Nucleus accumbens (tissue), 56 donors: ENCODE results near the gene KCNJ13.

ENCODE experiments used
- DNase-seq, 56 donors: peaks; one replicate each; lab custom pipeline; 2025; lab: John Stamatoyannopoulos, UW

Gene KCNJ13

GRCh38 chr2:232776435-232776834, at the start of gene KCNJ13:
Gene KCNJ13, minus strand, starts transcription at chr2:232776565. Its CDS starts 5,203 bp downstream, at chr2:232771362.
- DNase-seq = no peak

DNA sequence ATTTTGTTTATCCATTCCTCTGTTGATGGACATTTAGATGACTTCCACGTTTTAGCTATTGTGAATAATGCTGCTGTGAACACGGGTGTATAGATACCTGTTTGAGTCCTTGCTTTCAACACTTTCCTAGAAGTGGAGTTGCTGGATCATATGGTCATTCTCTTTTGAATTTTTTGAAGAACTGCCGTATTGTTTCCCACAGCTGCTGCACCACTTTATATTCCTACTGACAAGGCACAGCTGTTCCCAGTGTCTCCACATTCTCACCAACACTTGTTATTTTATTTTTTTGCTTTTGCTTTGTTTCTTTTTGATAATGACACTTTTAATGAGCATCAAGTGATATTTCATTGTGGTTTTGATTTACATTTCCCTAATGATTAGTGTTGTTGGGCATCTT, 41.4 kb upstream of the KCNJ13 start:
- no peak for DNase-seq

GRCh38 chr2:232816657-232817056, 40.3 kb upstream of the KCNJ13 start:
- DNase-seq = no peak

- DNase-seq = no peak
These were observed 39.2 kb upstream of the KCNJ13 start for GRCh38 chr2:232815569-232815968.

DNA sequence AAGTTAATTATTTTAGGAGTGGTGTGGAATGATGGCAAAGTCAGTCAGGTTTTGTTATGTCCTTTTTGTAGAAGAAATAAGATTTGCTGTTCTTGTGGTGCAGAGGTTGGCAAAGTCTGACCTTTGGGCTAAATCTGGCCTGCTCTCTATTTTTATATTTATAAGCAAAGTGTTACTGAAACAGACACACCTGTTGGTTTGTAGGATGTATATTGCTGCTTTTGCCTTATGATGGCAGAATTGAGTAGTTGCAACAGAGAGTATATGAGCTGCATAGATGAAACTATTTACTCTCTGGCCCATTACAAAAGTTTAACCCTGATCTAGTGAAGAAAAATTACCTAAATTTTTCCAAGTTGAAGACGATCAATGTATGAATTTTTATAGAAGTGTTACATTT, 34.1 kb upstream of the KCNJ13 start:
- no peak for DNase-seq

- no peak for DNase-seq
These were observed 33.2 kb upstream of the KCNJ13 start for GRCh38 chr2:232809349-232810124.

GRCh38 chr2:232802091-232802490, 25.7 kb upstream of the KCNJ13 start:
- DNase-seq = no peak

DNA sequence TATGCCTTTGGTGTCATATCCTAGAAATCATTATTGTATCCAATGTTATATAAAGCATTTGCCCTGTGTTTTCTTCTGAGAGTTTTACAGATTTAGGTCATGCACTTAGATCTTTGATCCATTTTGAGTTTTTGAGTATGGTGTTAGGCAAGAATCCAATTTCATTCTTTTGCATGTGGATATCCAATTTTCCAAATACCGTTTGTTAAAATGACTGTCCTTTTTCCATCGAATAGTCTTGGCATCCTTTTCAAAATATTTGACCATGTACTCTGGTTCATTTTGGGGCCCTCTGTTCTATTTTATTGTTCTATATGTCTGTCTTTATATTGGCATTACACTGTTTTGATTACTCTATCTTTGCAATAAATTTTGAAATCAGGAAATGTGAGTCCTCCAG, 23.8 kb upstream of the KCNJ13 start:
- DNase-seq = no peak

- DNase-seq = no peak
These were observed 21.8 kb upstream of the KCNJ13 start for GRCh38 chr2:232798187-232798586.

GRCh38 chr2:232795920-232796319, 19.6 kb upstream of the KCNJ13 start:
- no peak for DNase-seq

GRCh38 chr2:232794981-232795380, 18.6 kb upstream of the KCNJ13 start:
- DNase-seq = no peak

DNA sequence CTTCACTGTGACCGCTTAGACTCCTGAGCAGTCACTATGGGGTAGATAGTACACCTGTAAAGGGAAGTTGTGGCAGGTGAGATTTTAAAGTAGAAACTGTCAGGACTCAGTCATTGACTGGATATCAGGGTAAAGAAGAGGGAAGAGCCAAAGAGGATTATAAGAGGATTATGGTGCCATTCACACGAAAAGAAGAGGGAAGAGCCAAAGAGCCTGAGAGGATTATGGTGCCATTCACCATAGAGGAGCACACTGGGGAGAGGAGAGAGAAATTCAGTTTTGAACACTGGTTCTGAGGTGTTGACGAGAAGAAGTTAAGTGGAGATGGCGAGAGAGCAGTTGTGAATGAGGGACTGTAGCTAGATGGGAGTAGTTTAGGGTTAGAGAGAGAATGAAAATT, 16.9 kb upstream of the KCNJ13 start:
- DNase-seq = no peak

- no peak for DNase-seq
These were observed 15.2 kb upstream of the KCNJ13 start for GRCh38 chr2:232791518-232791917.

DNA sequence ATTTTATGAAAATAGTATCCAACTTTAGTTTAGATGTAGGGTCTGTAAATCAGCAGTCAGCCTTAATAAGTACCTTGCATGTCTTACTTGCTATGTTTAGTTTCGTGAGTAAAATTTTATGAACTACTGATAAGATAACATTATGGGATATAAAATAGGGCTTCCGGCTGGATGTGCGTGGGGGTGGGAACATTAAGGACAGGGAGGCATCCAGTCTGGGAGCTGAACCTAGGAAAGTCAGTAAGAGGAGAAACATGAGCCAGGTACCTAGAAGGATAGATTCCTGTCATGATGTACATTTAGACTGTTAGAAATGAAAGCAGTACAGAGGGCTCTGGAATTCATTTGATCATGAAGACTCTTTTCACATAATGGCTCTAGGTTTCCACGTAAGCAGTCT, 12.7 kb upstream of the KCNJ13 start:
- DNase-seq = no peak

DNA sequence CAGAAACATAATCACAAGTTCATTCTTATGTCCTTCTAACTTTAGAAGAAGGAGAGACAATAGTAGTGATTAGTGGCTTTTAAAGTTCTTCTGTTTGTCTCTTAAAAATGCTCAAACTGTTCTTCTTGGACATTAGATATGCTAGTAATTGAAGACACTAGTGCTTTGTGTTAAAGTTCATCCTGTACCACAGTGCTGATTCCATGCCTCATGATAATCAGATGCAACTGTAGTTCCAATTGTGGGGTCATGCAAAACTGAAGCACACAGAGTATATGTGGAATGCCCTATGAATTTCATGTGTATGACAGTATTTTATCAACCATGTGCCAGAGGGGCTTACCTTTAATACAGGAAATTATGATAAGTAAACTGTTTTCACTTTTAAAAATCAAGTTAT, 11.4 kb upstream of the KCNJ13 start:
- no peak for DNase-seq

DNA sequence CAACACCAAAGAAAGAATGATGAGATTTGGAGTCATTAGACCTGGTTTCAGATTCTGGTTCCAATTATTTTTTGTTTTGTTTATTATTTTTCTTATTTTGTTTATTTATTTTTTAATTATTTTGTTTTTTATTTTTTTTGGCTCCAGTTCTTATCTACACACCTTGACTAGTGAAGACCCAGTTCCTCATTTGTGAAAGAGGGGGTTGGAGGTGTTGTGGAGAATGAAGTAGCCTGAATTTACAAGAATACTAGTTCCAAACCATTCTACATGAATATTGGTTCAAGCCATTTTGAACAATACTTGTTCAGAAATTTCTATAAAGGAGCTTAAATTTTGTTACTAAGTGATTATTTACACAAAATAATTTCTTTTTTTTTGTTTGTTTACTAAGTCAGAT, 6.9 kb upstream of the KCNJ13 start:
- no peak for DNase-seq

- DNase-seq = no peak
These were observed 5.4 kb upstream of the KCNJ13 start for GRCh38 chr2:232781765-232782164.

GRCh38 chr2:232779934-232780333, 3.6 kb upstream of the KCNJ13 start:
- no peak for DNase-seq

DNA sequence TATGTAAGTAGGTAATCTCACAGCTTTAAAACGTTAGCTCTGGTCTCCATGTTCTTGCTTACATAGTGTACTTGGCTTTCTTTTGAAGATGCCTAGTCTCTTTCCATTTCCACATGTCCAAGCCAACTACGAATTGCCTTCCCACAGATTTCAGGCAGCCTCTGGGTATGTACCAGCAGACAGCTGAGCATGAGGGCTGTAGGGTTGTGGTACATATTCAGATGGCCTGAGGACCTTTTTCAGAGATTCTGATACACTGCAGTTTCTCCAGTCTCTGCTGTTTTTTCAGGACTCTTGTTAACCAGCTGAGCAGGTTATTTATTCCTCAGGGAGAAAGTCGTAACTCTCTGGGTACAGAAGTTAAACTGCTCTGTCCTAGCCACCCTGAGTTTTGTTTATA, 3.1 kb upstream of the KCNJ13 start:
- DNase-seq = no peak

DNA sequence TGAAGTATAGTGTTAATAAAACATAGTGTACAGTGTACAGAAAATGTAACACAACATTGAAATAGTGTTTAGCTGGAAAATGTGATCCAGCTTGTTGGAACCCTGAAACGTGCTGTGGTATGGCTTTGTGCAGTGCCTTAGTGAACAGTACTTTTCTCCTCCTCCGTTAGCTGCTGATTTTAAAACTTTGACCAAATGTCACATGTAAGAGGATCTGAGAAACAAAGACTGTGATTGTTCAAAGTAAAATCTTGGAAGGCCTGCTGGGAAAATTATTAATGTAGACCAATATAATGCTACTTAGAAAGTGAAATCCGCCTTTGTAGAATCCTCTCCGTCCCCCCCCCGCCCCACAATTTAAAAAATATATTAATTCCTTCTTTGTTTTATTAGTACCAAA, 911 bp upstream of the KCNJ13 start:
- no peak for DNase-seq

GRCh38 chr2:232773815-232774214, 2.5 kb downstream of the KCNJ13 start:
- DNase-seq = no peak

DNA sequence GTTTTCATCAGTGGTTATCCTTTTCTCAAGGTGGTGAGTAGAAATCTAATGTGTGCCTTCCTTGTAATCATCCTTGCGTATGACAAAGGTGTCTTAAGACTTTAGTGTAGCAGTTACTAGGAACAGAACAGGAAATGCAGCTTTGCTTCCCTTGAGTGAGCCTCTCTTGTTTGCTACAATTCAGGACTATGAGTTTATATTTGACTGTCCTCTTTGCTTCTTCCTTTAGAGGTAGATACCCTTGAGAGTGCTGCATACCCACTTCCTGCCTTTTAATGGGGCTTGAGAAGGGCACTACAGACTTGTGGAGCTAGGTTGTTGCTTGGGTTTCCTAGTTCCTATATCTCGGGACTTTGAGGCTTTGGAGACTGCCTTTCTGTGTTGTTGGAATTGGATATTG, 3.8 kb downstream of the KCNJ13 start:
- DNase-seq = no peak

DNA sequence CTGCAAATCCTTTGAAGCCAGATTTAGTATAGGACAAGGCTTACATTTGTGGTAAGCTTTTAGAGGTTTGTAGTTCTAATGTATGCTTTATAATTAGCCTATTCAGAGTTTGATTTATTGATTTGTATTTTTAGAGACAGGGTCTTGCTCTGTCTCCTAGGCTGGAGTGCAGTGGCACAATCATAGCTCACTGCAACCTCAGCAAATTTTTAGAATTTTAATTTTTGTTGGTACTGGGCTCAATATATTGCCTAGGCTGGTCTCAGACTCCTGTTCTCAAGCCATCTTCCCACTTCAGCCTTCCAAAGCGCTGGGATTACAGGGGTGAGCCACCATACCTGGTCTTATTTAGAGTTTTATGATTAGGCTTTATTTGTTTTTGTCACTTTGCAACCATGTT, 4.5 kb downstream of the KCNJ13 start:
- DNase-seq = no peak
